Middle frontal gyrus (tissue), 1 donor: ENCODE measurements around the gene EHBP1.

Experiments
- DNase-seq: peaks from one replicate; pipeline ENCODE4 v3.0.0-alpha.2; 2015; ENCODE audit warnings: low spot score; ENCODE audit errors: extremely low spot score

The EHBP1 gene

GRCh38 chr2:62941413-62941812, 235.9 kb downstream of the EHBP1 start:
- no peak for DNase-seq

GRCh38 chr2:62944362-62944761, 238.8 kb downstream of the EHBP1 start:
- DNase-seq = no peak

DNA sequence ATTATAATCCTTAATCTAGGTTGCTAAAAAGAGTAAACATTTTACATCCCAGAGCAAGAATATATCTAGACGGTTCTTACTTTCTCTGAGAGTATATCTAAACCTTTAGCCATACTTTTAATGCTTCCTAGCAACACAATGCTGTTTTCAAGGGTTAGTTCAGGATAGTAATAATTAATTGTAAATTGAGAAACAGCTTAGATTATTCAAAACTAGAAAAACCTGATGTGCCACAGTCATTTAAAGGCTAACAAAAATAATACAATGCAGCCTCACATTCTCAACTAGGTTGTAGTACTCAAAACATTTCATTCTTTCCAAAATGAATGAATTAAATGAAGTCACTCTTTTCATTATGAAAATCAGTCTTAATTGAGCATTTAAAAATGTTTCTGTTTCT, 241.9 kb downstream of the EHBP1 start:
- DNase-seq = no peak

DNA sequence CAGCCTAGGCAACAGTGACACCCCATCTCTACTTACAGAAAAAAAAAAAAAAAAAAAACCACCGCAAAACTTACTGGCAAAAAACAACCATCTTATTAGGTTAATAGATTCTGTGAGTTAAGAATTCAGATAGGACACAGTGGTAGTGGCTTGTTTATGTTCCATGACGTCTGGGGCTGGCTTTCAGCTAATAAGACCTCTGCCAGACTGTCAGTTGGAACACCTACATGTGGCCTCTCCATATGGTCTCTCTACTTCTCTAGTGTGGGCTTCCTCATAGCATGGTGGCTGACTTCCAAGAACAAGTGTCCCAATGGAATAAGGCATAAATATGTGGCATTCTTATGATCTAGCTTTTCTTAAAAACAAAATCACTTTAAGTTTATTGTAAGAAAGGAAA, 251.1 kb downstream of the EHBP1 start:
- no peak for DNase-seq

DNA sequence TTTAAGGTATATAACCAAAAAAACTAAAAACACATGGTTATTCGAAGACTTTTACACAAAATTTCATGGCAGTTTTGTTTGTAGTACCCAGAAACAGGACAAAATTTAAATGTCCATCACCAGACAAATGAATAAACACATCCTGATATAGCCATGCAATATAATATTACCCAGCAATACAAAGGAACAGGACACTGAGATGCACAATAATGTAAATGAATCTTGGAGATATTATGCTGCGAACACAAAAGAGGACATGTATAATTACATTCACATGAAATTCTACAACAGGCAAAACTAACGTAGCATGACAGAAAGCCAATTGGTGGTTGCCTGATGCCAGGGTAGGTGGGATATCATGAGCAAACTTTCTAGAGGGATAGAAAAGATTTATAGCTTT, 252.7 kb downstream of the EHBP1 start:
- DNase-seq = no peak

GRCh38 chr2:62964050-62964449, 258.5 kb downstream of the EHBP1 start:
- no peak for DNase-seq

DNA sequence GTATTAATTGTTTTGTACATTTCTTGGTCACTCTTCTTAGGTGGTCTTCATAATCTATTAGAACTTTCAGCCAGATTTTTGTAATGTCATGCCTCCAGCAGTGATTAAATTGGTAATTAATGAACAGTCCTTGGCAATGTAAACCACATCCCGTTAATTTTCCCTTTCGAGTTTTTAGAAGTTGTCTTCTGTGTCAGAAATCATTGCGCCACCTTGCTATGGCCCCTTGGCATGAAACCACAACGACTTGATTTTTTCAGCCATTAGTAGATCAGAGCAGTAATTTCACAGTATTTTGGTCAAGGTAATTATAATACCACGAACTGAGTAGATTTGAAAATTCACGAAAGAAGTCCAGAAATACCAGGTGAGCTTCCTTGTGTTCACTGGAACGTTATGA, 259.2 kb downstream of the EHBP1 start:
- DNase-seq = no peak

- DNase-seq = no peak
Observed at GRCh38 chr2:62966991-62967390, 261.5 kb downstream of the EHBP1 start.

DNA sequence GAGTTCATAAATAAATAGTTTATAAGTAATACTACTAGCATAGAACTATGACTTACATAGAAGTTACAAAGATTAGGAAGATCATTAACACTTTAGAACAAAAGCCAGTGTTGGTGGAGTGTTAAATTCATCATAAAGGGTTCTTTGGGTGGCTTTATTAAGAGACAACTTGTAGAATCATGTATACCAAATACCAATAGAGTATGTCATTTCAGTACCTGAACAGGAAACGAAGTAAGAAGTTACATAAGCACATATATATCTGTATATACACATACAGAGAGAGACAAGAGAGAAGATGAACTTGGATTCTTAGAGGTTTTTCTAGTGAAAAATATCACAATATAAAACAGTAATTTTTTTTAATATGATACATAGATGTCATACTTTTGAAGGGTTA, 262.7 kb downstream of the EHBP1 start:
- no peak for DNase-seq

GRCh38 chr2:62968668-62969067, 263.2 kb downstream of the EHBP1 start:
- no peak for DNase-seq

DNA sequence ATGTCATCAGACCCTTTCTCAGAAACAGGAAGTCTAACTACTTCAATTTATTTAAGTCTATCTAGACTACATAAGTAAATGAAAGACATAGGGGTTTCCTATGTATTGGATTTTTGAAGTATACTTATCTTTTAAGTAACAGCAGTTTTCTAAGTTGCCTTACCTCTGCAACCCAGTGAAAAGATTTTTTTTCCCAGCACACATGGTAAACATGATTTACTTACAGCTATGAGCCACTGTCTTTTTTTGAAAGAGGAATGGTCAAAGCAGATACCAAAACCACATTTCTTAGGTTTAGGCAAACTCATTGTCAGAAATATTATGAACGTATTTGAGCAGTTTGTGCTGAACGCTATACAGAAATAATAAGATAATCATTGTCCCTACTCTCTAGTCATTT, 266.4 kb downstream of the EHBP1 start:
- no peak for DNase-seq

DNA sequence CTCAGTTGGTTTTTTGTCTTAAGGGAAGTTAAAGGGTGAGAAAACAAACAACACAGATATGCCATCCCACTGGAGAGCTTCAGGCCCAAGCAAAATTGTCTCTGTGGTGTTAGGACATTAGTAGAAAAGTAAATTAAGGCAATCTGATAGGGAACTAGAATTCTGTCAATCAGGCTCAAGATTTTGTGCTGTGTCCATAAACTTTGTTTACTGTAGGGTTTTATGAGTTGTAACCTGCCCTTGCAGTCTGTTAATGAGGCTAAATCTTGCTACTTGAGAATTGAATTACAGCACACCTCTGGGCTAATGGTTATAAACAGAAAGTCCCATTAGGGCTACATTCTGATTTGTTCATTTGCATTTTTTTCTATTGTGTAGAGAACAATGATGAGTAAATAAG, 267.1 kb downstream of the EHBP1 start:
- no peak for DNase-seq

- DNase-seq = no peak
Observed at GRCh38 chr2:62974999-62975398, 269.5 kb downstream of the EHBP1 start.

DNA sequence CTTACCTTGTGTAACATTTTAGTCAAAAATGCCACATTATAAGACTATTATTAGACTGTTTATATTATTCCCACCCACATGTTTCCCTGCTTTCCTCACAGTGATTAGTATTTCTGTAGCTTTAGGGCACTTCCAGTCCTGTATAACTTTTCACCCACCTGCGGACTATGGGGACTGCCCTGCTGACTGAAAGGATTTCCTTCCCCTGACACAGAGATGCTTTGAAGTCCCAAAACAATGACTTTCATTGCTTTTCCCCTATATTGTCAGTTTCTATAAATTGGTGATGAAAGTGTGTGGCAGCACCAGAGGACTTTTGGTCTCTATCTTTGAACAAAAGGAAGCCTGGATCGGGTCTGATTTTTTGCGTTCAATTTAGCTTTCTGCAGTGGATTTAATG, 286.1 kb downstream of the EHBP1 start:
- no peak for DNase-seq

DNA sequence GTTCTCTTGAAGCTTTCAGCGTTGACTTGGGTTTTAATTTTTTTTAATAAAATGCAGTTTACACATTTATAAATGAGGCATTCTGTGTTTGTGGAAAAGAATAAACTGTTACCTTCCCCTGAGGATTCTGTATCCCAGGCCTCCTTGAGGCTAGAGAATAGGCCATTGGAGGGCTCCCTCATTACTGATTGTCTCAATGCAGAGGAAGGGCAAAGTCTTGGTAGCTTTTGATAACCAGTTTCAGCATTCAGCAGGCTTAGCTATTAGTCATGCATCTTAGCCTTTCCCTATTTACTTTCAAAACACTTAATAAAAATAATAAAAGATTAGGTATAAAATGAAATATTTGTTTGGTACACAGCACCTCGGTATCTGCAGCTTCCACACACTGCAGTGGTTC, 287.0 kb downstream of the EHBP1 start:
- DNase-seq = no peak

GRCh38 chr2:62994206-62994605, 288.7 kb downstream of the EHBP1 start:
- DNase-seq = no peak

DNA sequence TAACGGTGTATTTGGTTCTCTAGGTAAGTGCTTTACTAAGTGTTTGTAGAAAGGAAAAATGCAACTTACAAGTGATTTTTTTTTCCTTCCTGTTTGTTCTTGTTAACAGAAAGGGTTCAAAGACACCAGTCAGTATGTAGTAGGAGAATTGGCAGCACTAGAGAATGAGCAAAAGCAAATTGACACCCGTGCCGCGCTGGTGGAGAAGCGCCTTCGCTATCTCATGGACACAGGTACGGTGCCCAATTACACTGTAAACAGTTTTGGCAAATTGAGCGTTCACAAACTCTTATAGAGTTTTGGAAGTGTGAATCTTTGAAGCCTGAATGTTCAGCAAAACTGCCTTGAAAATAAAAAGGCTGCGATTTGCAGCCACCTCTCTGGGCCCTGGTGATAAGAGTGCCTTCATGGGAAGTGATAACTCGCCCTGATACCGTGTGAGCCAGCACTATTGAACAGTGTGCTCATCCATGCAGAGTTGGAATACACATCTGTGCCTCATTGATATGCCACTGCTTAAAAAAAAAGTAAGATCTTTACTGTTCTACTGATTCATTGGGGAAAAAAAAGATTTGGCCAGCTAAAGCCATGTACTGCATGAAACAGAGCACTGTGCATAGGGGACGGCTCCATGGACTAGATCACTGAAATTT, 291.1 kb downstream of the EHBP1 start:
- no peak for DNase-seq

- DNase-seq = no peak
Observed at GRCh38 chr2:62998949-62999348, 293.4 kb downstream of the EHBP1 start.

DNA sequence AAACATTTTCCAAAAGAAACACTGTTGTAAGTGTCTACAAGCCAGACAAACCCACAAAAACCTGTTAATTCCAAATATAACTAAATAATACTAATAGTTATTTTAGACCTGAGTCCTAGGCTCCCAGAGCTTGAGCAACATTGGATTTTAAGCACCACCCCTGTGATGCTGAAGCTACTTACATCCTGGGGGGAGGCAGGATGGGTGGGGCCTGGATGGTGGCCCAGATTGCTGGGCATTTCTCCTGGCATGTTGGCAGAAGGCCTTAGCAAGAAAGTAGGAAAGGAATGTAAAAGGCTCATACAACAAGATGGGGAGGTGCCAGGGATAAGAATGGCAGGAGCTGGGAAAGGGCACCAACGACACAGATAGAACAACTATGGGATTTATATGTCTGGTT, 294.4 kb downstream of the EHBP1 start:
- no peak for DNase-seq

DNA sequence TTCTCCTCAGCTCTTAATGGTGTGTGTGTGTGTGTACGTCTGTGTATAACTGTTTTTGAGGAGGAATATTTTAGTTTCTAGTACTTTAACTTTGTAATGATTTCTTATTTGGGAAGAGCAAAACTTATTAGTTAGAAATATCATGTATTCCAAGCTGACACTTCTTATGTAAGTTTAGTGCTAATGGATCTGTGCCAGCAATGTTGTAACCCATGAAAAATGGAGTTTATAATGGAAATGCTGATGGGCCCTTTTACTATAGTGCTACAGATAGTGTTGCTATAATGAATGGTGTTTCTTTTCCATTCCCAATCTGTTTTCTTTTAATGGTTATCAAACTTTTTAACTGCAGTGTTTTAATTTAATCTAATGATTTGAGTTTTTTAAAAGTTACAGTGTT, 295.3 kb downstream of the EHBP1 start:
- no peak for DNase-seq

- no peak for DNase-seq
Observed at GRCh38 chr2:63001576-63001975, 296.1 kb downstream of the EHBP1 start.

DNA sequence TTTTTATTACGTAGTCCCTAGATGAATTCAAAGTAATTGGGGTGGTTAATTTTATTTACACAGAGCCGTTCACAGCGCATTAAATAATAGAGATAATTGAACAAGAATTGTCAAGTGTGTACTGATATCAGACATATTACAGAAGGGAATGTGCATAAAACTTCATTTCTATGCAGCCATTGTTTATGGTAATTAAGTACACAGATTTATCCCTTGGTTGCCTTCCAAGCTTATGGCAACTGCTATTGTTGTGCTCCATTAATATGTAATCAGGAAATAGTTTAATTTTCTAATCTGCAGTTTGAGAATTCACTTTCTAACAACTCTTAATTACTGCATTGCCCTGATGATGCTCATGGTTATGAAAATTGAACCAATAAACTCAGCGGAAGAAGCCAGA, 297.8 kb downstream of the EHBP1 start:
- DNase-seq = no peak

GRCh38 chr2:63007813-63008458, 302.4 kb downstream of the EHBP1 start:
- no peak for DNase-seq
